Measurements from ENCODE around the gene PAX2. TPM values are rescaled to one million over a fixed set of nuclear protein-coding genes. Genes with fewer than 3 reads are reported as not detected.

The PAX2 gene
- total RNA-seq, 1 donor from 2014 or later: 0.23 TPM

GRCh38 chr10:100775386-100775785 lies 30.0 kb downstream of the PAX2 start:
- Histone ChIP-seq H3K36me3 (ENCODE audit: insufficient read depth, low read length) (no peaks in the 10 kb centered on the region), H4K20me1 (ENCODE audit: insufficient read depth, low read length) (no peaks in the 10 kb centered on the region), H3K4me1 (ENCODE audit: insufficient read depth, low read length) (no peaks in the 10 kb centered on the region), H2AFZ (ENCODE audit: low read depth, low read length) (no peak overlapping the region), H3K9me3 (ENCODE audit: insufficient read depth, low read depth, low read length) (no peaks in the 10 kb centered on the region), H3K9ac (ENCODE audit: low read length) (no peak overlapping the region), H3K79me2 (ENCODE audit: insufficient read depth, low read length) (no peaks in the 10 kb centered on the region), H3K4me3 (ENCODE audit: insufficient read depth, low read depth, low read length) (no peak overlapping the region), H3K4me2 (ENCODE audit: low read length) (no peak overlapping the region), H3K27ac (ENCODE audit: low read depth, low read length) (no peak overlapping the region), H3K27me3 (ENCODE audit: insufficient read depth, low read length) (peaks cover 47% of the 10 kb centered on the region)
- no peaks in the 10 kb centered on the region for H3K4me1 Mint-ChIP-seq (ENCODE audit: low read depth, unreplicated experiment)
- peaks cover 12% of the 10 kb centered on the region for H3K9me3 Mint-ChIP-seq (ENCODE audit: unreplicated experiment)
- no peak overlapping the region for H3K4me3 Mint-ChIP-seq (ENCODE audit: unreplicated experiment)
- no peak overlapping the region for H3K27ac Mint-ChIP-seq (ENCODE audit: unreplicated experiment)
- H3K27me3 Mint-ChIP-seq (ENCODE audit: low read depth, unreplicated experiment): peaks cover 86% of the 10 kb centered on the region
- DNase-seq (ENCODE audit: low read depth) (no peak), FAIRE-seq (no peak)
- TF ChIP-seq CTCF (IDR thresholded peaks at IDR 0.05; ENCODE audit: insufficient read depth, low read depth, low read length) (no peak), EZH2 (IDR thresholded peaks at IDR 0.05; ENCODE audit: insufficient read depth, low read length) (no peak)
- no peaks in the 10 kb centered on the region for H3K36me3 Mint-ChIP-seq (ENCODE audit: low read depth, unreplicated experiment)

- no peaks in the 10 kb centered on the region for H3K79me2 ChIP-seq (ENCODE audit: insufficient read depth, low read length)
- no peak overlapping the region for H3K4me3 Mint-ChIP-seq (ENCODE audit: unreplicated experiment)
- no peak overlapping the region for H3K4me3 ChIP-seq (ENCODE audit: insufficient read depth, low read depth, low read length)
- H3K27me3 Mint-ChIP-seq (ENCODE audit: low read depth, unreplicated experiment): peaks cover 85% of the 10 kb centered on the region
- H3K4me2 ChIP-seq (ENCODE audit: low read length): no peak overlapping the region
- TF ChIP-seq CTCF (IDR thresholded peaks at IDR 0.05; ENCODE audit: insufficient read depth, low read depth, low read length): no peak
- TF ChIP-seq EZH2 (IDR thresholded peaks at IDR 0.05; ENCODE audit: insufficient read depth, low read length): no peak
- H3K36me3 ChIP-seq (ENCODE audit: insufficient read depth, low read length): no peaks in the 10 kb centered on the region
- H3K27me3 ChIP-seq (ENCODE audit: insufficient read depth, low read length): peaks cover 47% of the 10 kb centered on the region
- H3K36me3 Mint-ChIP-seq (ENCODE audit: low read depth, unreplicated experiment): no peaks in the 10 kb centered on the region
- no peaks in the 10 kb centered on the region for H4K20me1 ChIP-seq (ENCODE audit: insufficient read depth, low read length)
- H3K4me1 ChIP-seq (ENCODE audit: insufficient read depth, low read length): no peaks in the 10 kb centered on the region
- H3K9ac ChIP-seq (ENCODE audit: low read length): no peak overlapping the region
- no peak overlapping the region for H2AFZ ChIP-seq (ENCODE audit: low read depth, low read length)
- no peak overlapping the region for H3K27ac Mint-ChIP-seq (ENCODE audit: unreplicated experiment)
- H3K9me3 Mint-ChIP-seq (ENCODE audit: unreplicated experiment): peaks cover 13% of the 10 kb centered on the region
- H3K27ac ChIP-seq (ENCODE audit: low read depth, low read length): no peak overlapping the region
- no peaks in the 10 kb centered on the region for H3K9me3 ChIP-seq (ENCODE audit: insufficient read depth, low read depth, low read length)
- no peaks in the 10 kb centered on the region for H3K4me1 Mint-ChIP-seq (ENCODE audit: low read depth, unreplicated experiment)
- FAIRE-seq (no peak), DNase-seq (ENCODE audit: low read depth) (no peak)
Observed at GRCh38 chr10:100775871-100776270, 30.5 kb downstream of the PAX2 start.

- DNase-seq (ENCODE audit: low read depth): no peak
- H3K36me3 ChIP-seq (ENCODE audit: insufficient read depth, low read length): no peaks in the 10 kb centered on the region
- Mint-ChIP-seq H3K36me3 (ENCODE audit: low read depth, unreplicated experiment) (no peaks in the 10 kb centered on the region), H3K4me1 (ENCODE audit: low read depth, unreplicated experiment) (no peaks in the 10 kb centered on the region), H3K27me3 (ENCODE audit: low read depth, unreplicated experiment) (peaks cover 82% of the 10 kb centered on the region), H3K9me3 (ENCODE audit: unreplicated experiment) (peaks cover 13% of the 10 kb centered on the region), H3K4me3 (ENCODE audit: unreplicated experiment) (no peak overlapping the region), H3K27ac (ENCODE audit: unreplicated experiment) (no peak overlapping the region)
- no peaks in the 10 kb centered on the region for H4K20me1 ChIP-seq (ENCODE audit: insufficient read depth, low read length)
- peaks cover 41% of the 10 kb centered on the region for H3K27me3 ChIP-seq (ENCODE audit: insufficient read depth, low read length)
- no peak overlapping the region for H3K9ac ChIP-seq (ENCODE audit: low read length)
- H3K79me2 ChIP-seq (ENCODE audit: insufficient read depth, low read length): no peaks in the 10 kb centered on the region
- H3K9me3 ChIP-seq (ENCODE audit: insufficient read depth, low read depth, low read length): no peaks in the 10 kb centered on the region
- no peak for TF ChIP-seq CTCF (IDR thresholded peaks at IDR 0.05; ENCODE audit: insufficient read depth, low read depth, low read length)
- no peak for TF ChIP-seq EZH2 (IDR thresholded peaks at IDR 0.05; ENCODE audit: insufficient read depth, low read length)
- no peaks in the 10 kb centered on the region for H3K4me1 ChIP-seq (ENCODE audit: insufficient read depth, low read length)
- no peak overlapping the region for H2AFZ ChIP-seq (ENCODE audit: low read depth, low read length)
- no peak overlapping the region for H3K4me2 ChIP-seq (ENCODE audit: low read length)
- no peak for FAIRE-seq
- H3K27ac ChIP-seq (ENCODE audit: low read depth, low read length): no peak overlapping the region
- no peak overlapping the region for H3K4me3 ChIP-seq (ENCODE audit: insufficient read depth, low read depth, low read length)
Observed at GRCh38 chr10:100776671-100777070, 31.3 kb downstream of the PAX2 start.

Measured in astrocyte (in vitro differentiated cells and primary cell).